HG03469 (cell line): ENCODE measurements around the gene CPNE4.

ENCODE experiments used
- ATAC-seq: cut with Tn5 transposase; IDR thresholded peaks from one replicate; pipeline ENCODE4 v1.9.1; 2021; ENCODE audit warnings: mild to moderate bottlenecking, moderate library complexity, moderate number of reproducible peaks; ENCODE audit not compliant: unreplicated experiment

The CPNE4 gene

DNA sequence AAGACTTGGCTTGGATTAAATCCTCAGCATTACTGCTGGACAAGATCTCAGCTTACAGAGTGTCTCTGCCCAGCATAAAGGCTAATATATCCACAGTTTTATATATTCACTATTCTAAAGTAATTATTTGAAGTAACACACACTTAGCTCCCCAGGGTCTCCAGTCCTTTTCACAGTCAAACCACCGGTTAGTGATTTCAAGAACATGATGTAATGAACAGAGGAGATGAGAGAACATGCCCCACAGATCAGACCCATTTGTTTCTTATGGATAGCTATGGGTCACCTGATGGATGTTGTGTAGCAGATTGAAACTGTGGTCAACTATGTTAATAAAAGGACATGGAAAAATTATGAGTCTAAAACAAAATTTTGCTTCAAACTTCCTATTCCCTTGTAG lies 487.2 kb downstream of the CPNE4 start:
- no peak for ATAC-seq

DNA sequence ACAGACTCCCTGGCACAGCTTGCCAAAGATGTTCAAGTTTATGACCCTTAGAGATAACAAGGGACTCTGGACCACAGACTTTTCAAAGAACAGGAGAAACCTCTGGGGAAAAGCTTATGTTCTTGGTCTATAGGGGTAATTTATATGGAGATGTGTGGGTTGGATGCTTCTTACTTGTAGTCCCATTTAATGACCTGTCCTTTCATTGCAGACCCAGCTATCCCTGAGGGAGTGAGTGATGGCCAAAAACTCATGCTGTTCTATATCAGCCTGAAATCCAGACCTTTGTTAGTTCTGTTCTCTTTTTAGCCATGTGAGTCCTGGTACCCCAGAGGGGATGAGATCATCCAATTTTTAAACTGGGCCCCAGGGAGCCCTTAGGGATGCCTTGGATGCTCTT lies 488.4 kb downstream of the CPNE4 start:
- no peak for ATAC-seq

DNA sequence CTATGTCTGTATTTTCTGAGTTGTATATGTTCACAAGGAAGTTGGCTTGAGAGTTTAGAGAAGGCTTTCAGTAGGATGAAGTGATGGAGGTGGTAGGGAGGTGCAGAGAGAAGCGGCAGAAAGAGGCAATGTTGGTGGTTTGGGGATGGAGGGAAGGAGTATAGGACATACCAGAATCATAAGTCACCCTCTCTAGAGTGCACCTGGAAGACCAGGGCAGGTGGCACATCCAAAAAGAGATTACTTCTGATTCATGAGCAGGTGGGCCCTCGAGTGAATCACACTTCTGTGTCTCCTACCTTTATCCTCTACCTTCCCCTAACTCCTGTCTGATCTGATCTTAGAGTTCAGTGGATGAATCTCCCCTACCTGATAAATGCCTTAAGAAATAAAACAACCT lies 490.3 kb downstream of the CPNE4 start:
- ATAC-seq, result no peak

DNA sequence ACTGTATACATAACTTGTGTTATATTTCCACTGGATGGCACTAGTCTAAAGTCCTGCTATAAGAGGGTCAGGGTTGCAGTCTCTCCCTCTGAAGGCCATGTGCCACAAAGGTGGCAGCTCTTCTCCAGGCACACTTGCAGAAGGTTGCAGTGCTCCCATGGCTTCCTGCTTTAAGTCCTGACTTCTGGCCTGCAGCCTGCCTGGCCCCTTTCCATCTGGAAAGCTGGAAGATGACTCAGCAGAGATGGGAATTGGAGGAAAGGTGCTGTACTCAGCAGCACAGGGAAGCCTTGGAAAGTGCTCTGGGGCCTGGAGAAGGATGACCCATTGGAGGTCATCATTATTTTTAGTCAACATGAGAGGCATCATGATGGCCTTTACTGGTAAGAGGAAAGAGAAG lies 491.1 kb downstream of the CPNE4 start:
- ATAC-seq, result no peak

DNA sequence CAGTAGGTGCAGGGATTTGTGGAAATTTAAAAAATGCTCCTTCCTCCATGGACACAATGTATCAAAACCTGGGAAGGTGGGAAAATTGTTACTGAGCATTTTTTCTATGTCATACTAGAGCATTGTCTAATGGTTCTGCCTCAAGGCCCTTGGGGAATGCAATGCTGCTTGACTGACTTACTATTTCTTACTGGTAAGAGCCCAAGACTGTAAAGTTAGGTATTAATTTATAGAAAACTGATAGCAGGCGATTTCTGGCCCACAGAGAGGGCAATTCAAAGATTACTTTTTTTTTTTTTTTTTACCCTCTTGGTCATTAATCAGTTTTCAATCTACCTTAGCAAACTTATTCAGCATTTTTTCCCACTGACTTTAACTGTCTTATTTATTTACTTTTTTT lies 493.5 kb downstream of the CPNE4 start:
- ATAC-seq, result no peak

DNA sequence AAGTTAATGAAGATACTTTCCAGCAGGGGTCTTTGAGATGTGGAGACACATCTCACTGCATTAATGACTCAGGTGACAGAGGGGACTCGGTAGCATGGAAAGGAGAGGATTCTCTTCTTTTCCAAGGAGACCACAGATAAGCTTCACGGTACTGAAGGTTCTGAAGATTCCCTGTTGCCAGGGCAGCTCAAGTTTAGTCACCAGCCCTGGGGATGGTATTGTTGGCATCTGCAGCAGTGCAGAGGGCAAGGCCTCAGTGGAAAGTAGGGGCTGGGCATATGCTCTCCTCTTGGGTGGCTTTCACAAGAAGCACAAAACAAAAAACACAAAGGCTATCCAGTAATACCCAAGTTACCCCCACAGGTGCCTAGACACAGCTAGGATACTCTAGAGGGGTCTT lies 494.0 kb downstream of the CPNE4 start:
- ATAC-seq, result no peak

DNA sequence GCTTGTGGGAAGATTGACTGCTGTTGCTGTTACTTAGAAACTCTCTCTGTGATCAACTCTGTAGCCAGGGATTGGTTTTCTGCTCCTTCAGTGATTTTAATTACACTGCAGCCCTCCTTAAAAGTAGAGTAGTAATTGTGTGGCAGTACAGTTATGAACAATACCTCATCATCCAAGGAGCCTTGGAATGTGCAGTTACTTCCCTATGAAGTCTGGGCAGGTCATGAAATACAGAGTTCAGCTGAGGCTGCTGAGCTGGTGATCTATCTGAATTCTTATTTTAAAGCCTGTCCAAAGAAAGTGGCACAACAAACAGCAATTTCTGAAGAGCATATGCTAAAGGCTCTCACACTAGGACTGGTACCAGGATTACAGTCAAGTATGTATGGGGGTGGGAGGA lies 494.7 kb downstream of the CPNE4 start:
- ATAC-seq, result no peak

DNA sequence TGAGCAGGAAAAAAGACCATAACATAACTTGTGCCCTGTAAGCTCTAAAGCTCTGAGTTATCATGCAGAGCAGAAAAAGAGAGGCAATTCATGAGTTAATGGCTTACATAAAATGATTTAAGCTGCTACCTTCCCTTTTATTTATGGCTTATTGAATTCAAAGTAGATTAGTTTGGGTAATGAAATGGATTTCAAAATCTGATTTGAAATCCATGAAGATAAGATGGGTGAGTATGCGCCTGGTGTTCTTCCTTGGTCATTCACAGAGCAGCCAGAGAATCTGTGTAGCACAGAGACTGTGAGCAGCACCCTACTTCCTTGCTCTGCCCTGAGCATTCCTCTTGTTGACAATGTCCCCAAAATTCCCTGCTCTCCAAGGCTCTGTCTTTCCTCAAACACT lies 495.8 kb downstream of the CPNE4 start:
- no peak for ATAC-seq

DNA sequence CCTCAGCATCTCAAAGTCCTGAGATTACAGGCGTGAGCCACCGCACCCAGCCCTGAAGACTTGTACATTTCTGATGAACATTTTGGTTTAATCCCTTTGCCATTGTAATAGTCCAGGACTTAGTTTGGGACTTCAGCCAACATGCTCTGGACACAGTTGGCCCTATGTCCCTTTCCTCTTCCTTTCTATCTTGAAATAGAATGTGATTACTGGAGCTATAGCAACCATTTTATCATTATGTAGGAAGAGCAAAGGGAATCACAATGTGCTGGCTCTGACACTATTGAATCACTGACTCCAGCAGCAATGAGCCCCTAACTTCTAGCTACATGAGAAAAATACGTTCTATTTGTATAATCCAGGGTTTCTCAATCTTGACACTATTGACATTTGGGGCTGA lies 497.3 kb downstream of the CPNE4 start:
- no peak for ATAC-seq

DNA sequence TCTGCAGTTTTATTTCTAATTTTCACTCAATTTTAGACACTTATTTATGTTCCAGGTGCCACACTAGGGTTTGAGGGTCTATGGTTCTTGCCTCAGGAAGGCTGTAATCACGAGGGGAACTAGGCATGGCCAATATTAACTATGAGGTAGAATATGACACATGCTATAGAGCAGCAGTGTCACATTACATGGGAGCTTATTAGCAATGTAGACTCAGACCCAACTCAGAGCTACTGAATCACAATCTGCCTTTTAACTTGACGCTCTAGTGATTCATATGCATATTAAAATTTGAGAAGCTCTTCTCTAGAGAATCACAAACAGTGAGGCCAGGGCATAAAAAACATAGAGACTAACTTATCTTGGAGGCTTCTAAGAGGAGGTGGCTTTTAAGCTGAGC lies 499.2 kb downstream of the CPNE4 start:
- no peak for ATAC-seq

DNA sequence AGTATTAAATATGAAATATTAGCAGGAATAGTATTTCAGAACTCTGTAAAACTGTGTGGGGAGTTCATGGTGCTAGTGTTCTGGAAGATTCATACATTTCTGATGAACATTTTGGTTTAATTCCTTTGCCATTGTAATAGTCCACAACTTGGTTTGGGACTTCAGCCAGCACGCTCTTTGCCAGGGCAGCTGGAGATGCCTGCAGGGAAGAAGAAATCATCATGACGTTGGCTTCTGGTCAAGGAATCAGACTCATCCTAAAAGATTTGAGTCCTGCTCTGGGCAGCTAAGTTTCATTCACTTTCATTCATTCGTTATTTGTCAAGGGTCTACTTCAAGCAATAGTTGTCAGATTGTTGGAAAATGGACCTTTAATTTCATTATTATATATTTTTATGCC lies 499.7 kb downstream of the CPNE4 start:
- ATAC-seq, result no peak

DNA sequence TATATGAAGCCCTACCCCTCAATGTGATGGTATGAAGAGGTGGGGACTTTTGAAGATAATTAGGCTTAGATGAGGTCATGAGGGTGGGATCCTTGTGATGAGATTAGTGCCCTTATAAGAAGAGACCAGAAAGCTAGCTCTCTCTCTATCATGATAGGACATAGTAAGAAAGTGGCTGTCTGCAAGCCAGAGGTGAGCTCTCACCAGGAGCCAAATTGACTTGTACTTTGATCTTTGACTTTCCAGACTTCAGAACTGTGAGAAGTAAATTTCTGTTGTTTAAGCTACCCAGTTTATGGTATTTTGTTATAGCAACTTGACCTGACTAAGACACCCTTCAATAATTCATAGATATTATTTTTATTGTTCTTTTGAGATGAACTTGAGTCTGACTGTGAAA lies 502.2 kb downstream of the CPNE4 start:
- ATAC-seq, result no peak

DNA sequence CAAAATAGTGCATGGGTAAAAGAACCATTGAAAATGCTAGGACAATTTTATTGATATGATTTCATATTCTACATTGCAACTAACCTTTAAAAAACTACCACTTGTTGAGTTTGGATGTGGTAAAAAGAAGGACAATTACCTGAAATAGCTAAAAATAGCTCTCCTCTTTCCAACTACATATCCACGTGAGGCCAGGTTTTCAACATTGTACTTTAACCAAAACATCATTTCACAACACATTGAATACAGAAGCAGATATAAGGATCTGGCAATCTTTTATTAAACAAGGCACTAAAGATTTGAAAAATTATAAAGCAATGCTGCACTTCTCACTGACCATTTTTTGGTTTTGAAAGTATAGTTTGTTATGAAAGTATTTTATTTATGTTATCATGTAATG lies 504.0 kb downstream of the CPNE4 start:
- no peak for ATAC-seq

DNA sequence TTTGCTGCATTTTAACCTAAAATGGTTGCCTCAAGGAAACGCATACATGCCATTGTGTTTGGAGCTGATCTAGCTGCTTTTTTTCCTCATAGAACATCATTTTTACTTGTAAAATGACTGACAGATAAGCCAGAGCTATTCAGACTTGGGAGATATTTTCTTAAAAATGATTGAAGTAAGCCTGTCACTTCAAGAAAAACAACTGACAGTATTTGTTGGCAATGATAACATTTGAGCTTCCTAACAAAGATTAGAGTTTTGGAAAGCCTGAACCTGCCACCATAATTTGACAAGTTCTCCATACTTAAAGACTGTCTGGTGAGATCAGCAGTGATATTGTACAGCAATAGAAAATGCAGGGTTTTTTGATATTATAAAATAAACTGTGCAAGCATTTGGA lies 504.4 kb downstream of the CPNE4 start:
- ATAC-seq, result no peak

DNA sequence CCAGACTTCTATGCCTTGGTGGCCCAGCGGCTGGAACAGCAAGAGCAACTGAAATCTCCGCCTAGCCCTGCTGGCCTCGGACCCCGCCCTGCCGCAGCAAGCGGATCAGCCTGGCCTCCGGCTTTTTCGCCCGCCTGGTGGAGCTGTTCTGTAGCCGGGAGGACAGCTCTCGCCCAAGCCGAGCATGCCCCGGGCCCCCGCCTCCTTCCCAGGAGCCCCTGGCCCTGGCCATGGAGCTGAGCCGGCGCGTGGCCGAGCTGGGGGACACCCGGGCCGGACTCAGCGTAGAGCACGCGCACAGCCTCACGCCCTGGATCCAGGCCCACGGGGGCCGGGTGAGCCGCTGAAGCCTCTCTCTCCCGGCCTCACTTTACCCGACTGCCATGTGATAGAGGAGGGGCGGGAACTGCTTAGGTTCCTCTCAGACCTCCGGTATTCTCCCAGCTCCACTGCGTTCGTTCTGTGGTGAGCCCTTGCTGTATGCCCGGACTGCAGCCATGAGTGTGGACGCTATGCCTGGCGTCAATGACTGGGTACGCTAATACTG lies 507.9 kb downstream of the CPNE4 start:
- ATAC-seq, result no peak

DNA sequence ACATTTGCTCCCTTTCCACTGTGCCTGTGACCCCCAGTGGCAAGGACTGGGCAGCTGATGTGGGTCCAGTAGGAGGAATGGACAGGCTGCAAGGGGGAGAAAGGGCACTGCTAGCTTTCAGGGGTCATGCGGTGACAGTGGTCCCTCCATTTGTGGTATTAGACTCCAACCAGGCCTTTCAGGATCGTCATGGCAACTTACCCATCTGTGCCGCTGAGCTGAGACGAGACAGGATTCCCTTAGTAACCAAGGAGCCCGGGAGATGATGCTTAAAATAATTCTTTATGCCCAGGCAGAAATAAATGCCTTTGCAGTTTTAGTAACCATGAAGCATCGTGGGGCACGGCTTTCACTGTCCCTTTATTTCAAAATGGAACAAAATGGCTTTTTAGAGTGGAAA lies 516.1 kb downstream of the CPNE4 start:
- no peak for ATAC-seq

DNA sequence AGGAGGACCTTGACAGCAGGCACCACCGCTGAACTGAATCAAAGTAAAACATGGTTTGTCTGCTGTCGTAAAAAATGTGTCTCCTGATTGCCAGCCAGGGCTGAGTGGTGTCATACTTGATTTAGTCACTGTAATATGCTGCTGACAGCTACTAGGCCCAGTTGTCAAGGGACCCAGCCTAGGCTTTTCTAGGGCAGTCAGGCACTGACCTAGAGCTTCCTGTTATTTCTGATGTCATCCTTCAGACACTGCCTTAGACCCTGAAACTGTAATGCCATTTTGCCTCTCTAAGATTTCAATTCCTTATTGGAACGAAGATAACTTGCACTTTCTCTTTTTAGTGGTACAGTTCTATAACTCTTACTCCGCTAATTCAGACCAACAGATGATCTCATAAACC lies 529.4 kb downstream of the CPNE4 start:
- ATAC-seq, result no peak

DNA sequence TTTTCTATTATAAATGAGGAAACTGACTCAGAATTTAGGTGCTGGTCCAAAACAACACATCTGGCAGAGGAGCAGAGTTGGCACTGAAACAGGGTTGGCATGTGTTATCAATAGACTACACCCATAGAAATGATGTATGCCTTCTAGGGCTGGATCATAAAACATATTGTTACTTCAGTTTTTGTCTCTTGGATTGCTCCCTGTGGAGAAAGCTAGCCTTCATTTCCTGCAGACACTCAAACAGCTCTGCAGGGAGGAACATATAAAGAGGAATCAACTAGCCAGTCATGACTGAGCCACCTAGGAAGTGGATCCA lies 531.5 kb downstream of the CPNE4 start:
- no peak for ATAC-seq

DNA sequence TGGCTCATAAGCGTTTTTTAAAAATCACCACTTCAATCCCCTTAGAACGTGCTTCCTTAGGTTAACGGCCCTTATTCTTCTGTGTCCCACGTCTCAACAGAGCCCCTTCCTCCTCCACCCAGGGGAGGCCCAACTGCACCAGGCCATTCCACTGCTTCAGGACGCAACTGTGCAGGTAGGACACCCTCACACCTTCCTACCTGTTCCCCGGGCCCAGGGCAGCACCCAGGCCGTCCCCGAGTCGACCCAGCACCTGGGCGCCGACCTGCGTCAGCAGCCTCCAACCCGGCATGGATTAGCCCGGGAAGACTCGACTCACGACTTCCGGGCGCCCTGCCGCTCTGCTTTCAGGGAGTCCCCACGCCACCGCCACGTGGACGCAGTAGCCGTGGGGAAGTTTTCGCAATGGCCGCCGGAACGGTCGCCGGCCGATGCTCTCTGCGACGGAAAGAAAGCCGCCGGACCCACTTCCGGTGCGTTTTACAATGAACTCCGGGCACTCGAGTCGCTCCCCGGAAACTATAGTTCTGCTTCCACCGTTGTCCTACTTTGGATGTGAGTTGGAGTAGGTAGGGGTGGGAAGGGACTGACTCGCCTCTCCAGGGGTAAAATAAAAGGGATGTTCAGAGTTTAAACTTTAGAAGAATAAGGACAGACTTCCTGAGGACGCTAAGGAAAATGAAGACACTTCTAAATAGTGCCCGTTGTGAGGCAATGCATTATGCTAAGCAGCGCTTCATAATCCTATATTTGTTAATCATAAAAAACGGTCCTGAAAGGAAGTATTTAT lies 532.1 kb downstream of the CPNE4 start, which contains the start of gene MRPL3:
Gene MRPL3 (minus strand): TSS at position 442 of the 790 bp plus-strand sequence. CDS start 150 bp downstream, at position 292.
- ATAC-seq, result peak; percentile 85

DNA sequence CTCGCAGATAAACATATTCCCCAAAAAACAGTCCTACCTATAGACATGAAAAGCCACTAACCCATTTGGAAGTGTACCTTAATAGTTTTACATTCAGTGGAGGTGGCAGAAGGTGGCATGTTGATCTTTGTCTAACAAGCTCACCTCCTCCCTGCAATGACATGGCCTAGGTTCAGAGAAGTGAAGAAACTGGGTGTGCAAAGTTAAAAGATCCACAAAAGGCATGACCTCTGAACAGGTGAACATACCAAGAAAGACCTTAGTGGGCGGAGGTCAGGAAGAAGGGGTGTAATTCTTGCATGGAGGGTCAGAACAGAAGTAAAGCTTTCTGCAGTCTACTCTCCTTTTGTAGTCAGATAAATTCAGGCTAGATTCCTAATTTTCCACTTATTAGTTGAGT lies 532.9 kb downstream of the CPNE4 start:
- ATAC-seq, result no peak

DNA sequence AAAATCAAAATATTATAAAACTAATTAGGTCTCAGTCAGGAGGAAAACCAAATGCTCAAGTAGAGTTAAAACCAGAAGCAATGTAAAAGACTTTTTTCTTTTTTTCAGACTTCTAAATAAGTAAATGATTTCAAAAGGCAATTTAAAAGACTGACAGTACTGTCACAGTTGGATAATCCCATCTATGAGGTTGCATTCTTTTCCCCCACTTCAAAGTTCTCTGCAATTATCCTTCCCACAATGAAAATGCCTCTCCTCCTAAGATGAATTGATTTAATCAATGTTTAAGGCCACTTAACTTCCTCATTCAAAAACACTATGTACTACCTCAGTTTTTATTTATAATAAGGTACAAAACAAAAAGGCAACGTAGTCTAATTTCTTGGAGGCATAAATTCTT lies 540.1 kb downstream of the CPNE4 start:
- ATAC-seq, result no peak

DNA sequence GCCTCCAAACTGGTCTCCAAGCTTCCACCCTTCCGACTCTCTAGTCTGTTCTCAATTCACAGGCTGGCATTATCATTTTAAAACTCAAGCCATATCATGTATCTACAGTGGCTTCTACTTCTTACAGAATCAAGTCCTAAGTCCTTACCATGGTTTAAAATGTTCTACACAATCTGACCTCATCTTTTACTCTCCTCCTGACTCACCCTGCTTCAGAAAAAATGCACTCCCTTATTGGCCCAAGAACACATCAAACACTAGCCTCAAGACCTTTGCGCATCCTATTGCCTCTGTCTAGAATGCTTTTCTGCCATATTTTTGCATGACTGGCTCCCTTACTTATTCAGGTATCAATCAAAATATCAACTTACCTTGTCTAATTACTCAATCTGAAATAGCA lies 543.0 kb downstream of the CPNE4 start:
- no peak for ATAC-seq

DNA sequence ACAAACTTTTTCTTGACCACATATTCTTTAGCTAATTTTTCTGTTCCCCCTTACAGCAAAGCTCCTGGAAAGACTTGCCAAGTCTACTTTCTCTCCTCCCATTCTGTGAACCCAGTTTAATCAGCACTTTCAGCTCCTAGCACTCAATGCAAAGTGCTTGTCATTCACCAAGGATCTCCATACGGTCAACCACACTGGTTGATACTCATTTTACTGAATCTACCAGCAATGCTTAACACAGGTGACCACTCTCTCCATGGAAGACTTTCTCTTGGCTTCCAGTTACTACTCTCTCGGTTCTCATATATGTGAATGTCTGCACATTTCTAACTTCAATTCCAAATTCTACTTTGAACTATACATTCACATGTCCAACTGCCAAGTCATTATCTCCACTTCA lies 543.7 kb downstream of the CPNE4 start:
- ATAC-seq, result no peak
